Measurements from ENCODE around the gene SKI. TPM values are rescaled to one million over a fixed set of nuclear protein-coding genes. Genes with fewer than 3 reads are reported as not detected.

Gene SKI
- total RNA-seq, 1 experiment from 2014 or later: 28.3 TPM

GRCh38 chr1:2348346-2349325 is 120.5 kb downstream of the SKI start:
- DNase-seq: no peak
- Histone ChIP-seq H4K20me1 (ENCODE audit: low read length) (no peaks in the 10 kb centered on the region), H3K27me3 (ENCODE audit: low read length) (no peaks in the 10 kb centered on the region), H3K4me1 (ENCODE audit: insufficient read depth, low read length) (no peaks in the 10 kb centered on the region), H2AFZ (ENCODE audit: low read length) (no peak overlapping the region), H3K9ac (ENCODE audit: low read length) (no peak overlapping the region), H3K9me3 (ENCODE audit: low read length) (no peaks in the 10 kb centered on the region), H3K4me3 (ENCODE audit: low read length) (no peak overlapping the region), H3K9me2 (replicated peaks; ENCODE audit: low read length) (no peaks in the 10 kb centered on the region), H3F3A (ENCODE audit: low read length, unreplicated experiment) (no peaks in the 10 kb centered on the region), H3K79me2 (ENCODE audit: low read length) (no peaks in the 10 kb centered on the region), H3K36me3 (ENCODE audit: low read depth, low read length) (no peaks in the 10 kb centered on the region), H3K27ac (ENCODE audit: low read length) (no peak overlapping the region), H3K4me2 (ENCODE audit: low read length) (no peak overlapping the region)
- no peak for ATAC-seq
- CTCF ChIA-PET: no interaction called here
- intact Hi-C loops (cut with micrococcal nuclease): no loop called here
- TF ChIP-seq EZH2 (IDR thresholded peaks at IDR 0.05; ENCODE audit: low read length, unreplicated experiment): no peak
- TF ChIP-seq EZH2phosphoT487 (IDR thresholded peaks at IDR 0.05; ENCODE audit: borderline replicate concordance, low read length): no peak
- no peak for TF ChIP-seq CTCF (conservative IDR thresholded peaks at IDR 0.05; ENCODE audit: low read depth, low read length)
- BruUV-seq (replicated peaks): no TSS peak
- POLR2A ChIA-PET (ENCODE audit: unreplicated experiment): interaction anchor here (0.5 kb wide), 1 partner anchor 9 kb away, joined by 4 read pairs; no protein-coding TSS in a partner anchor

GRCh38 chr1:2349806-2350205 is 121.7 kb downstream of the SKI start:
- H4K20me1 ChIP-seq (ENCODE audit: low read length): no peaks in the 10 kb centered on the region
- H3K36me3 ChIP-seq (ENCODE audit: low read depth, low read length): no peaks in the 10 kb centered on the region
- H3K4me1 ChIP-seq (ENCODE audit: insufficient read depth, low read length): no peaks in the 10 kb centered on the region
- H2AFZ ChIP-seq (ENCODE audit: low read length): no peak overlapping the region
- no TSS peak for BruUV-seq (replicated peaks)
- TF ChIP-seq EZH2 (IDR thresholded peaks at IDR 0.05; ENCODE audit: low read length, unreplicated experiment): no peak
- TF ChIP-seq CTCF (conservative IDR thresholded peaks at IDR 0.05; ENCODE audit: low read depth, low read length): no peak
- no peak for TF ChIP-seq EZH2phosphoT487 (IDR thresholded peaks at IDR 0.05; ENCODE audit: borderline replicate concordance, low read length)
- no peak overlapping the region for H3K9ac ChIP-seq (ENCODE audit: low read length)
- no peaks in the 10 kb centered on the region for H3K79me2 ChIP-seq (ENCODE audit: low read length)
- H3K9me2 ChIP-seq (replicated peaks; ENCODE audit: low read length): no peaks in the 10 kb centered on the region
- CTCF ChIA-PET: no interaction called here
- H3K4me3 ChIP-seq (ENCODE audit: low read length): no peak overlapping the region
- no peak overlapping the region for H3K4me2 ChIP-seq (ENCODE audit: low read length)
- H3K27me3 ChIP-seq (ENCODE audit: low read length): no peaks in the 10 kb centered on the region
- H3K9me3 ChIP-seq (ENCODE audit: low read length): no peaks in the 10 kb centered on the region
- no peak overlapping the region for H3K27ac ChIP-seq (ENCODE audit: low read length)
- H3F3A ChIP-seq (ENCODE audit: low read length, unreplicated experiment): no peaks in the 10 kb centered on the region
- POLR2A ChIA-PET (ENCODE audit: unreplicated experiment): no interaction called here
- intact Hi-C loops (cut with micrococcal nuclease): no loop called here
- ATAC-seq (no peak), DNase-seq (no peak)

- Histone ChIP-seq H3K36me3 (ENCODE audit: low read depth, low read length) (no peaks in the 10 kb centered on the region), H4K20me1 (ENCODE audit: low read length) (no peaks in the 10 kb centered on the region), H3K9ac (ENCODE audit: low read length) (no peak overlapping the region), H2AFZ (ENCODE audit: low read length) (no peak overlapping the region), H3K27ac (ENCODE audit: low read length) (no peak overlapping the region), H3K4me1 (ENCODE audit: insufficient read depth, low read length) (no peaks in the 10 kb centered on the region), H3K27me3 (ENCODE audit: low read length) (no peaks in the 10 kb centered on the region), H3K4me2 (ENCODE audit: low read length) (no peak overlapping the region), H3K79me2 (ENCODE audit: low read length) (no peaks in the 10 kb centered on the region), H3K9me2 (replicated peaks; ENCODE audit: low read length) (no peaks in the 10 kb centered on the region), H3K4me3 (ENCODE audit: low read length) (no peak overlapping the region), H3K9me3 (ENCODE audit: low read length) (no peaks in the 10 kb centered on the region), H3F3A (ENCODE audit: low read length, unreplicated experiment) (no peaks in the 10 kb centered on the region)
- BruUV-seq (replicated peaks): no TSS peak
- no peak for TF ChIP-seq CTCF (conservative IDR thresholded peaks at IDR 0.05; ENCODE audit: low read depth, low read length)
- TF ChIP-seq EZH2phosphoT487 (IDR thresholded peaks at IDR 0.05; ENCODE audit: borderline replicate concordance, low read length): no peak
- no peak for TF ChIP-seq EZH2 (IDR thresholded peaks at IDR 0.05; ENCODE audit: low read length, unreplicated experiment)
- ChIA-PET CTCF (no interaction called here), POLR2A (ENCODE audit: unreplicated experiment) (no interaction called here)
- intact Hi-C loops (cut with micrococcal nuclease): no loop called here
- ATAC-seq: no peak
- DNase-seq: no peak
These were observed 122.4 kb downstream of the SKI start for GRCh38 chr1:2350501-2350900.
